PC-9 (cell line): Measurements from ENCODE around the gene IQCM. TPM values are rescaled to one million over a fixed set of nuclear protein-coding genes. Genes with fewer than 3 reads are reported as not detected.

Experiments used
- BruUV-seq: library from RNA; stranded (reverse); fragments of 400-500 nt; replicated peaks from 2 replicates; lab custom pipeline; 2021; lab: Mats Ljungman, UMichigan
- CTCF ChIA-PET: fragments of 300-600 bp; sonication (Branson Sonifier 250); formaldehyde crosslinking; loops from one replicate; lab custom pipeline; 2022; ENCODE audit warnings: antibody characterized with exemption; lab: Charles Lee
- POLR2A ChIA-PET: fragments of 300-600 bp; sonication (Branson Sonifier 250); formaldehyde crosslinking; loops from one replicate; lab custom pipeline; 2022; ENCODE audit warnings: antibody characterized with exemption; ENCODE audit not compliant: unreplicated experiment; lab: Charles Lee
- DNase-seq, 2 experiments: peaks; one replicate each; pipeline versions ENCODE4 v3.0.0 to v3.0.0-alpha.2; 2015 to 2022; ENCODE audit warnings: mixed read lengths in 1 of 2
- H2AFZ ChIP-seq: fragments of 200-600 bp; sonication (generic); 2 replicates; pipeline ENCODE4 v1.8.1; 2017; ENCODE audit warnings: antibody characterized with exemption
- H3F3A ChIP-seq: fragments of 200-600 bp; sonication (generic); 2 replicates; pipeline ENCODE4 v1.8.1; 2017; ENCODE audit warnings: antibody characterized with exemption, mild to moderate bottlenecking, low read depth; ENCODE audit not compliant: insufficient read depth
- H3K27ac ChIP-seq: fragments of 200-600 bp; sonication (generic); 2 replicates; pipeline ENCODE4 v1.6.1; 2016; ENCODE audit warnings: mixed run types
- H3K27me3 ChIP-seq: fragments of 200-600 bp; sonication (generic); 2 replicates; pipeline ENCODE4 v1.6.1; 2016; ENCODE audit warnings: low read depth, mixed run types; ENCODE audit not compliant: insufficient read depth
- H3K36me3 ChIP-seq: fragments of 200-600 bp; sonication (generic); 2 replicates; pipeline ENCODE4 v1.6.1; 2016; ENCODE audit warnings: low read depth, mixed run types
- H3K4me1 ChIP-seq: fragments of 200-600 bp; sonication (generic); replicated peaks from 2 replicates; pipeline ENCODE4 v1.6.1; 2016; ENCODE audit warnings: mixed run types; ENCODE audit not compliant: insufficient read depth
- H3K4me2 ChIP-seq: fragments of 200-600 bp; sonication (generic); 2 replicates; pipeline ENCODE4 v1.6.1; 2017; ENCODE audit warnings: mixed run types
- H3K4me3 ChIP-seq: fragments of 200-600 bp; sonication (generic); 2 replicates; pipeline ENCODE4 v1.6.1; 2016; ENCODE audit warnings: mixed run types
- H3K79me2 ChIP-seq: fragments of 200-600 bp; sonication (generic); 2 replicates; pipeline ENCODE4 v1.6.1; 2017; ENCODE audit warnings: low read depth, mixed run types
- H3K9me2 ChIP-seq: fragments of 200-600 bp; sonication (generic); 2 replicates; pipeline ENCODE4 v1.8.1; 2017; ENCODE audit warnings: mild to moderate bottlenecking; ENCODE audit not compliant: insufficient read depth
- H3K9me3 ChIP-seq: fragments of 200-600 bp; sonication (generic); 2 replicates; pipeline ENCODE4 v1.8.1; 2016; ENCODE audit warnings: low read depth; ENCODE audit not compliant: insufficient read depth
- H4K20me1 ChIP-seq: fragments of 200-600 bp; sonication (generic); 2 replicates; pipeline ENCODE4 v1.8.1; 2017; ENCODE audit not compliant: insufficient read depth
- EZH2 ChIP-seq: fragments of 200-600 bp; sonication (generic); IDR thresholded peaks from 2 replicates; pipeline ENCODE4 v1.8.0; 2017; ENCODE audit warnings: antibody characterized with exemption, low read depth
- intact Hi-C: fragments of 100-400 bp; cut with micrococcal nuclease; formaldehyde crosslinking; loops from one replicate; pipeline ENCODE4 v1.10.0; 2022; ENCODE audit not compliant: unreplicated experiment
- total RNA-seq: library from RNA; stranded (reverse); gene quantifications from 2 replicates; pipeline ENCODE4 v1.2.3, GENCODE V29; 2021
- TF ChIP-seq, protein P1 (sequence below): fragments of 200-600 bp; sonication (generic); conservative IDR thresholded peaks from 2 replicates; pipeline ENCODE4 v1.6.1; 2017; ENCODE audit warnings: mixed run types, antibody characterized with exemption, mild to moderate bottlenecking, moderate library complexity

The IQCM gene
- total RNA-seq, 1 experiment from 2014 or later = not detected

DNA sequence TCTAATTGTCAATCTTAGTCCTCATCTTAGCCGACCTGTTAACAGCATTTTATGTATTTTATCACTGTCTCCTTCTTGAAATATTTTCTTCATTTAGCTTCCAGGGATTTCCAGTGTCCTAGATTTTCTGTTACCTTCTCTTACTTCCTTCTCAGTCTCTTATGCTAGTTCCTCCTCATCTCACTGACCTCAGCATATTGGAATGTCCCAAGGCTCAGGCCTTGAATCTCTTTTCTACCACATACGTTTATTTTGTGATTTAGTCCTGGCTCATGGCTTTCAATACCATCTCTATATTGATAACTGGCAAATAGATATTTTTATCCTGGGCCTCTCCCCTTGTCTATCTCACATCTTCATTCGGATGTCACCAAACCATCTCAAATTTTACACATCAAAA lies 61.1 kb downstream of the IQCM start:
- intact Hi-C loops = no loop called here
- Histone ChIP-seq H3K36me3 (no peaks in the 10 kb centered on the region), H3K4me2 (no peak overlapping the region), H3F3A (no peaks in the 10 kb centered on the region), H3K4me1 (no peaks in the 10 kb centered on the region), H4K20me1 (no peaks in the 10 kb centered on the region), H3K4me3 (no peak overlapping the region), H3K9me3 (no peaks in the 10 kb centered on the region), H2AFZ (no peak overlapping the region), H3K9me2 (no peaks in the 10 kb centered on the region), H3K79me2 (no peaks in the 10 kb centered on the region), H3K27me3 (no peaks in the 10 kb centered on the region), H3K27ac (no peak overlapping the region)
- CTCF ChIA-PET = no interaction called here
- no peak for DNase-seq
- no peak for TF ChIP-seq EZH2
- TF ChIP-seq, protein P1, sequence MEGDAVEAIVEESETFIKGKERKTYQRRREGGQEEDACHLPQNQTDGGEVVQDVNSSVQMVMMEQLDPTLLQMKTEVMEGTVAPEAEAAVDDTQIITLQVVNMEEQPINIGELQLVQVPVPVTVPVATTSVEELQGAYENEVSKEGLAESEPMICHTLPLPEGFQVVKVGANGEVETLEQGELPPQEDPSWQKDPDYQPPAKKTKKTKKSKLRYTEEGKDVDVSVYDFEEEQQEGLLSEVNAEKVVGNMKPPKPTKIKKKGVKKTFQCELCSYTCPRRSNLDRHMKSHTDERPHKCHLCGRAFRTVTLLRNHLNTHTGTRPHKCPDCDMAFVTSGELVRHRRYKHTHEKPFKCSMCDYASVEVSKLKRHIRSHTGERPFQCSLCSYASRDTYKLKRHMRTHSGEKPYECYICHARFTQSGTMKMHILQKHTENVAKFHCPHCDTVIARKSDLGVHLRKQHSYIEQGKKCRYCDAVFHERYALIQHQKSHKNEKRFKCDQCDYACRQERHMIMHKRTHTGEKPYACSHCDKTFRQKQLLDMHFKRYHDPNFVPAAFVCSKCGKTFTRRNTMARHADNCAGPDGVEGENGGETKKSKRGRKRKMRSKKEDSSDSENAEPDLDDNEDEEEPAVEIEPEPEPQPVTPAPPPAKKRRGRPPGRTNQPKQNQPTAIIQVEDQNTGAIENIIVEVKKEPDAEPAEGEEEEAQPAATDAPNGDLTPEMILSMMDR = no peak
- BruUV-seq = no TSS peak
- POLR2A ChIA-PET = no interaction called here

DNA sequence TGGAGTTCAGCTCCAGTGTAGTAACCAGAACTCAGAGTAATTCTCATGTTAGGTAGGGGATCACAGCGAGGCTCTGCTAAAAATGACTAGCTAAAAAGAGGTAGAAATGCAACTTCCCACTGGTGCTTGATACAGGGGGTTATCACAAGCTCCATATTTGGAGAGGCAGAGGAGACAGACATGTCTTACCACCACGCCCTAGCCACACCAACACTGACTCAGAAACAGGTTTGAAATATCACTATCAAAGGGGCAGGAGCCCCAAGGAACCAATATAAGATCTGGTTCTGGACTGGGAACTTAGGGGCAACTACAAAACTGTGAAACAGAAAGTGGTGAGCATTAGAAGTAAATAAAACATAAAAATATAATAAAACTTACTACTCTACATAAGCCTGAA lies 62.9 kb downstream of the IQCM start:
- ChIA-PET POLR2A (no interaction called here), CTCF (no interaction called here)
- Histone ChIP-seq H3K27ac (no peak overlapping the region), H3K27me3 (no peaks in the 10 kb centered on the region), H3K79me2 (no peaks in the 10 kb centered on the region), H3K9me3 (no peaks in the 10 kb centered on the region), H3F3A (no peaks in the 10 kb centered on the region), H3K36me3 (no peaks in the 10 kb centered on the region), H3K4me1 (no peaks in the 10 kb centered on the region), H3K9me2 (no peaks in the 10 kb centered on the region), H4K20me1 (no peaks in the 10 kb centered on the region), H3K4me2 (no peak overlapping the region), H2AFZ (no peak overlapping the region), H3K4me3 (no peak overlapping the region)
- DNase-seq = no peak
- intact Hi-C loops = no loop called here
- BruUV-seq = no TSS peak
- TF ChIP-seq, protein P1 = no peak
- TF ChIP-seq EZH2 = no peak

DNA sequence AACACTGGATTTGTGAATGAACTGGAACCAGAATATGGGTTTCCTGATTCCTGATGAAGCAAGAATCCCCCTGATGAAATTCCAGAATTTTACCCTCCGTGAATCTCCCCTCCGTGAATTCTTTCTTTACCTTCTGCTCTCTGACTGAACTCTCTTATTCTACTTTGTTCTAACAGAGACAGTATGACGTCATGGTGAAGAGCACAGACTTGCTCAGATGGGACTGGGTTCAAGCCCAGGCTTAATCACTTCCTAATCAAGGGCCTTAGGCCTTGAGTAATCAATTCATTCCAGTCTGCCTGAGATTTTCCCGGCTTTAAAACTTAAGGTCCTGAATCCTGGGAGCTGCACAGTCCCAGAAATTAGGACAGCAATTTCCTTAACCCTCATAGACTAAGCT lies 64.5 kb downstream of the IQCM start:
- ChIA-PET CTCF (no interaction called here), POLR2A (interaction anchor here (0.7 kb wide), 1 partner anchor 13 kb away, joined by 6 read pairs; no protein-coding TSS in a partner anchor)
- DNase-seq = no peak
- Histone ChIP-seq H3K9me2 (no peaks in the 10 kb centered on the region), H3F3A (no peaks in the 10 kb centered on the region), H3K36me3 (no peaks in the 10 kb centered on the region), H3K9me3 (no peaks in the 10 kb centered on the region), H3K79me2 (no peaks in the 10 kb centered on the region), H4K20me1 (no peaks in the 10 kb centered on the region), H3K27ac (no peak overlapping the region), H3K27me3 (no peaks in the 10 kb centered on the region), H2AFZ (no peak overlapping the region), H3K4me3 (no peak overlapping the region), H3K4me1 (no peaks in the 10 kb centered on the region), H3K4me2 (no peak overlapping the region)
- no peak for TF ChIP-seq EZH2
- TF ChIP-seq, protein P1 = no peak
- no TSS peak for BruUV-seq
- intact Hi-C loops = no loop called here
